Gastroesophageal sphincter (tissue), 4 donors: ENCODE results near the gene TWIST2. TPM values are rescaled to one million over a fixed set of nuclear protein-coding genes. Genes with fewer than 3 reads are reported as not detected.

Experiments
- ATAC-seq: fragments of 150-250 bp; one replicate; pipeline ENCODE4 v1.9.1; 2016; ENCODE audit warnings: mild to moderate bottlenecking, moderate library complexity
- H3K27ac ChIP-seq, 4 donors: fragments of 200-600 bp; sonication (generic) in 3 of 4; 1 replicate in 3 of 4; 2 replicates in 1 of 4; pipeline ENCODE4 v1.5.1; 2016 to 2019
- H3K27me3 ChIP-seq: fragments of 200-600 bp; sonication (generic); one replicate; pipeline ENCODE4 v1.5.1; 2019
- H3K36me3 ChIP-seq, 2 donors: fragments of 200-600 bp; sonication (generic); one replicate each; pipeline ENCODE4 v1.5.1; 2019; ENCODE audit warnings: control low read depth in 1 of 2
- H3K4me1 ChIP-seq, 3 donors: fragments of 200-600 bp; sonication (generic); 1 replicate in 2 of 3; 2 replicates in 1 of 3; pipeline ENCODE4 v1.5.1; 2016 to 2019; ENCODE audit warnings: control low read depth in 2 of 3
- H3K4me3 ChIP-seq, 2 donors: fragments of 200-600 bp; sonication (generic); one replicate each; pipeline ENCODE4 v1.5.1; 2019; ENCODE audit warnings: mild to moderate bottlenecking in 1 of 2, moderate library complexity in 1 of 2
- H3K9me3 ChIP-seq, 3 donors: fragments of 200-600 bp; sonication (generic); one replicate each; pipeline ENCODE4 v1.5.1; 2017 to 2019; ENCODE audit warnings: control low read depth in 2 of 3
- EP300 ChIP-seq: sonication (generic); formaldehyde crosslinking; IDR thresholded peaks from one replicate; pipeline ENCODE4 v1.6.1; 2017; ENCODE audit warnings: antibody characterized with exemption, mild to moderate bottlenecking
- POLR2A ChIP-seq, 2 donors: fragments of 450-650 bp; IDR thresholded peaks; one replicate each; pipeline ENCODE4 v1.6.1; 2017; ENCODE audit warnings: antibody characterized with exemption in 2 of 2, mild to moderate bottlenecking in 2 of 2, moderate library complexity in 1 of 2
- POLR2AphosphoS5 ChIP-seq: sonication (generic); formaldehyde crosslinking; IDR thresholded peaks from one replicate; pipeline ENCODE4 v1.6.1; 2017; ENCODE audit warnings: antibody characterized with exemption
- WGBS, 2 donors: methylation state at CpG; one replicate each; pipeline ENCODE4 v1.1.5; 2018; ENCODE audit warnings: low coverage in 1 of 2; 5-methylcytosine and 5-hydroxymethylcytosine counted together
- total RNA-seq, 4 donors: library from RNA; depleted of rRNA; stranded (reverse); fragments of >200 nt; gene quantifications; one replicate each; pipeline ENCODE4 v1.1.0, GENCODE V29; 2016
- TF ChIP-seq, protein P1 (sequence below), 4 experiments: fragments of 200-600 bp in 2 of 4; fragments of 450-650 bp in 2 of 4; sonication (generic) in 1 of 4; IDR thresholded peaks; one replicate each; pipeline ENCODE4 v1.5.1; 2017 to 2019; ENCODE audit warnings: antibody characterized with exemption in 4 of 4, mild to moderate bottlenecking in 2 of 4, moderate library complexity in 2 of 4

Gene TWIST2
- total RNA-seq, 4 donors from 2014 or later, result 17.7 to 69.6 (median 45.2) TPM

DNA sequence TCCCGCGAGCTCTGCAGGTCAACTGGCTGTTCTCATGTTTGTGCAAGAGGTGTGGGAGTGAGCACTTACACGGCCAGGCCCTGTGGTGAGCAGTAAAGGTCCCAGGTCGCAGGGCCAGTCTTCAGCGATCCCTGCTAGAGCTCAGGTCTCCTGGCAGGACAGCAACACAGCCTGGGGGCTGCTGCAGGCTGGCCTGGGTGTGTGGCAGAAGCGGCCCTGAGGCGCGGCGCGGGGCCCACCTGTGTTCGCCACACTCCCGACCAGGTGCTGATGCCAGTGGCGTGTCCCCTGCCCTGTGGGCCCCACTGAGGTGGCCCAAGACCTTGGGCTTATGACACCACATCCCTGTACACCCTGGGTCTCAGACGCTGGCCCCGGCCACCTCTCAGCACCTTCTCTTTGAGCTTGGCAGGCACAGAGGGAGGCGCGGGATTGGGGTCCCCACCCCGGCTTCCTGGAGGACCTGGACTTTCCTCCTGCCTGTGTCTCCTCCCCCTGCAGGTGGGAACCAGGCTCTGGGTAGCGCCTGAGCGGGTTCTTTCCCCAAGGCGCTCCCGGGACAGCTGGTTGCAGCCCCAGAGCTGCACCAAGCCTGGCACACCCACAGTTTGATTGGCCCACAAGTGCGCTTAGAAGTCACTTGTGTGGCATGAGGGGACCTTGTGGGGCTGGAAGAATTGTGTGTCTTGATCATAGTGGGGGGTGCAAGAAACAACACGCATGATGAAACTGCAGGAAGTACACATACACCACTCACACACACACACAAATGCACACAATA, 59.2 kb downstream of the TWIST2 start:
- ATAC-seq, result no peak
- no peak overlapping the region for H3K27ac ChIP-seq
- 80% methylated on average over 1 of the region's 24 CpGs for WGBS, 2 donors
- TF ChIP-seq EP300 (no peak), POLR2A (IDR thresholded peaks at IDR 0.05) (no peak), POLR2AphosphoS5 (no peak)
- TF ChIP-seq, protein P1, sequence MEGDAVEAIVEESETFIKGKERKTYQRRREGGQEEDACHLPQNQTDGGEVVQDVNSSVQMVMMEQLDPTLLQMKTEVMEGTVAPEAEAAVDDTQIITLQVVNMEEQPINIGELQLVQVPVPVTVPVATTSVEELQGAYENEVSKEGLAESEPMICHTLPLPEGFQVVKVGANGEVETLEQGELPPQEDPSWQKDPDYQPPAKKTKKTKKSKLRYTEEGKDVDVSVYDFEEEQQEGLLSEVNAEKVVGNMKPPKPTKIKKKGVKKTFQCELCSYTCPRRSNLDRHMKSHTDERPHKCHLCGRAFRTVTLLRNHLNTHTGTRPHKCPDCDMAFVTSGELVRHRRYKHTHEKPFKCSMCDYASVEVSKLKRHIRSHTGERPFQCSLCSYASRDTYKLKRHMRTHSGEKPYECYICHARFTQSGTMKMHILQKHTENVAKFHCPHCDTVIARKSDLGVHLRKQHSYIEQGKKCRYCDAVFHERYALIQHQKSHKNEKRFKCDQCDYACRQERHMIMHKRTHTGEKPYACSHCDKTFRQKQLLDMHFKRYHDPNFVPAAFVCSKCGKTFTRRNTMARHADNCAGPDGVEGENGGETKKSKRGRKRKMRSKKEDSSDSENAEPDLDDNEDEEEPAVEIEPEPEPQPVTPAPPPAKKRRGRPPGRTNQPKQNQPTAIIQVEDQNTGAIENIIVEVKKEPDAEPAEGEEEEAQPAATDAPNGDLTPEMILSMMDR (IDR thresholded peaks at IDR 0.05), result no peak
- no peaks in the 10 kb centered on the region for H3K9me3 ChIP-seq
- H3K4me1 ChIP-seq, result peaks cover 0 to 5% (median 0%) of the 10 kb centered on the region in 3 donors
- H3K4me3 ChIP-seq, result no peak overlapping the region
- H3K27me3 ChIP-seq, result peaks cover 9% of the 10 kb centered on the region
- H3K36me3 ChIP-seq, result peaks cover 0 to 14% of the 10 kb centered on the region in 2 donors

DNA sequence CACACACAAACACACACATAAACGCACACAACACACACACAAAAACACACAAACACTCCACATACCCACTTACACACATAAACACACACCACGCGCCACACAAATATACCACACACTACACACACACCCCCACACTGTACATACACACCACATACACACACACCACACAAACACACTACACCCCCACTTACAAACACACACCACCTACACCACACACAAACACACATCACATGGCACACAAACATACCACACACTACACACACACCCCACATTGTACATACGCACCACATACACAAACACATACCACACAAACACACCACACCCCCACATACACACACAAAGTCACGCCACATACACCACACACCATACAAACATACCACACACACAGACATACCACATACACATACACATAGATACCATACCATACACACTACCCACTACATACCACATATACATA, 59.9 kb downstream of the TWIST2 start:
- 87 to 94% methylated on average over 5 of the region's 5 CpGs for WGBS, 2 donors
- no peak for ATAC-seq
- peaks cover 0 to 14% of the 10 kb centered on the region in 2 donors for H3K36me3 ChIP-seq
- H3K4me1 ChIP-seq, result peaks cover 0 to 5% (median 0%) of the 10 kb centered on the region in 3 donors
- TF ChIP-seq EP300, result no peak
- no peak for TF ChIP-seq POLR2AphosphoS5
- TF ChIP-seq, protein P1 (IDR thresholded peaks at IDR 0.05), result no peak
- TF ChIP-seq POLR2A (IDR thresholded peaks at IDR 0.05), result no peak
- H3K27ac ChIP-seq, result no peak overlapping the region
- no peaks in the 10 kb centered on the region for H3K9me3 ChIP-seq
- no peak overlapping the region for H3K4me3 ChIP-seq
- peaks cover 9% of the 10 kb centered on the region for H3K27me3 ChIP-seq

DNA sequence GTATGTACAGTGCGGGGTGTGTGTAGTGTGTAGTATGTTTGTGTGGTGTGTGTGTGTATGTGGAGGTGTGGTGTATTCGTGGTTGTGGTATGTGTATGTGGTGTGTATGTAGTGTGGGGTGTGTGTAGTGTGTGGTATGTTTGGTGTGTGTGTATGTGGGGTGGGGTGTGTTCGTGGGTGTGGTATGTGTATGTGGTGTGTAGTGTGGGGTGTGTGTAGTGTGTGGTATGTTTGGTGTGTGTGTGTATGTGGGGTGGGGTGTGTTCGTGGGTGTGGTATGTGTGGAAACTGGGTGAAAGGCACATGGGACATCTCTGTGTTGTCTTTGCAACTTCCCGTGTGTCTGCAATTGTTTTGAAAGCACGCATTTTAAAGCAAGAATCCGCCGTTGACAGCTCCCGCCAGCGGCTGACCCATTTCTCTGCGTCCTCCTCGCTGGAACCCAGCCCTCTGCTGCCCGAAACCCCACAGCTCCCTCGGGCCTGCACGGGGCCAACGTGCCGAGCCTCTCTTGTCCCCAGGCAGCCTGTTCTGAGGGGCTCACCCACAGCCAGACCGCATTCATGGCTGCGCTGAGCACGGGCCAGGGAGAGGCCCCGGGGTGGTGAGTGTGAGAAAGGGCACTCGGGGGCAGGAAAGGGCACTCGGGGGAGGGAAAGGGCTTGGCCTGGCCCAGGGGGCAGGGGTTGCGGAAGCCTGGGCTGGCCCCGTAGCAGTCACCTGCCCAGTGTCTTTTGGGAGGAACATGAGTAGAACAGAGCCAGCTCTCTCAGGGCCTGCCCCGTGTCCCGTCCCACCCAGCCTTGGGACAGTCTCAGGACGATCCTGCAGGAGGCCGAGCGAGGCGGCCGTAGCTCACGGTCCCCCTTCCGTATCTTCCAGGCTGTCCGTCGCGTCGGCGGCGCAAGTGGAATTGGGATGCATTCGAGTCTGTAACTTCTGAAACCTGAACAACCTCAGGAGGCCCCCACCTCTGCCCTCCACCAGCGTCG, 61.4 kb downstream of the TWIST2 start:
- Histone ChIP-seq H3K36me3 (peaks cover 0 to 14% of the 10 kb centered on the region in 2 donors), H3K27ac (peak overlapping the region in 2 of 4 donors; percentile 14 to 19), H3K27me3 (peaks cover 9% of the 10 kb centered on the region), H3K4me3 (no peak overlapping the region), H3K4me1 (peaks cover 0 to 5% (median 0%) of the 10 kb centered on the region in 3 donors), H3K9me3 (peaks cover 0 to 2% (median 0%) of the 10 kb centered on the region in 3 donors)
- WGBS, 2 donors, result 28 to 40% methylated on average over 4 to 5 of the region's 43 CpGs
- TF ChIP-seq POLR2A (IDR thresholded peaks at IDR 0.05), result no peak
- TF ChIP-seq EP300, result no peak
- TF ChIP-seq POLR2AphosphoS5, result no peak
- TF ChIP-seq, protein P1 (IDR thresholded peaks at IDR 0.05), result no peak
- peak; percentile 73 for ATAC-seq

DNA sequence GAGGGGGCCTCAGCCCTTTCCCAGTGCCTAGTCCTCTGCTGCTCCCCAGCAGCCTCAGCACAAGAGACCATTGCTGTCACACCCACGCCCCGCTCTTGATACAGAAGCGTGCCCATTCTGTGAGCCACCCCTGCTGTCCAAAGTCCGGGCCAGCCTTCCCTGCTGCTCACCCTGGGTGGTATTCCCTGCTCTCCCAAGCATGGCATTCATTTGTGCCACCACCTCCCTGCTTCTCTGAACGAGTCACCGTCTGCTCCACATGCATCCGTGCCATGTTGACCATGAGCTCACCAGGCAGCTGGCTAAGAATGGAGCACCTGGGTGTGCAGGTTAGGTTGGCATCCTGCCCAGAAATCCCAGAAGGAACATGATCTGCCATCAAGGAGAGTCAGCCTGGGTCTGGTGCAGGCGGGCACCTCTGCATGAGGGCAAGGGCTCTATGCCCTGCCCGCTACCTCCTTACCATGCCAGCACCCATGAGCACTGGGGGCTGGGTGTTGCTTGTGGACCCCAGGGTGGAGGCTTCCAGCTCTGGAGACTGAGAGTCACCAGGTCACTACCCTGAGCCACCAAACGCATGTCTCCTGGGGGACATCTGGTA, 63.0 kb downstream of the TWIST2 start:
- Histone ChIP-seq H3K4me1 (peaks cover 0 to 5% (median 0%) of the 10 kb centered on the region in 3 donors), H3K27ac (no peak overlapping the region), H3K27me3 (peaks cover 18% of the 10 kb centered on the region), H3K9me3 (peaks cover 0 to 13% (median 0%) of the 10 kb centered on the region in 3 donors), H3K36me3 (peaks cover 0 to 14% of the 10 kb centered on the region in 2 donors), H3K4me3 (no peak overlapping the region)
- TF ChIP-seq POLR2AphosphoS5 (no peak), EP300 (no peak), POLR2A (IDR thresholded peaks at IDR 0.05) (no peak)
- TF ChIP-seq, protein P1 (IDR thresholded peaks at IDR 0.05), result no peak
- ATAC-seq, result no peak
- WGBS, 2 donors, result 80% methylated on average over 3 of the region's 10 CpGs; no CpG with 5 or more reads in 1 of the 2 donors
